ENCODE measurements around the gene TM2D3. TPM values are rescaled to one million over a fixed set of nuclear protein-coding genes. Genes with fewer than 3 reads are reported as not detected.

The TM2D3 gene
- total RNA-seq, 4 donors from 2014 or later, result 46.3 to 57.8 (median 49.7) TPM

DNA sequence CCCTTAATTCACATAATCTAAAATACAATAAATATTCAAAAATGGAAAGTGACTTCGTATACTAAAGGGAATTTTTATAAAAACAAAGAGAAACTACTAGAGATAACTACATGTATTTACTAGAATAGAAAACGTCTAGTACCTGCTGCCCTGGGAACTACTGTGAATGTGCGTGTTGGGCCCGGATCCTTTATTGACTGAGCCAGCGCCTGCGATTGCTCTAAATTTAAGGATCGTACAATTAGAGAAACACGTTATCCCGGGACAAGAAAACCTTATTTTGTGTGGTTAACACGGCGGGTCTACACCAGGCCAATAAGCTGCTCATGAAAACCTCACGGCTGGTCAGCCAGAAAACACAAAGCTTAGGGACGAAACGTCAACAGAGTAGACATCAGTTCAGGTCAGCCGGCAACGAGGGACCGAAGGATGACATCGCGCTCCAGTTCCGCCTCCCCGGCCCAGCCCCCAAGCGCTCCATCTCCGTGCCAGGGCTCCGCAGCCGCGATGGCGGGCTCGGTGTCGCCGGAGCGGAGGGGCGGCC, 555 bp downstream of the TM2D3 start:
- TF ChIP-seq POLR2A (IDR thresholded peaks at IDR 0.05), result no peak
- no peaks in the 10 kb centered on the region for H3K27me3 ChIP-seq
- H3K4me3 ChIP-seq, result peak overlapping the region; percentile 87
- no peak for DNase-seq (ENCODE audit: low spot score in 2 of 2)
- H3K36me3 ChIP-seq, result peaks cover 26% of the 10 kb centered on the region
- peak overlapping the region; percentile 96 for H3K27ac ChIP-seq
- no peaks in the 10 kb centered on the region for H3K9me3 ChIP-seq
- WGBS, result under 1% methylated on average over 21 of the region's 32 CpGs
- peaks cover 33% of the 10 kb centered on the region for H3K4me1 ChIP-seq

DNA sequence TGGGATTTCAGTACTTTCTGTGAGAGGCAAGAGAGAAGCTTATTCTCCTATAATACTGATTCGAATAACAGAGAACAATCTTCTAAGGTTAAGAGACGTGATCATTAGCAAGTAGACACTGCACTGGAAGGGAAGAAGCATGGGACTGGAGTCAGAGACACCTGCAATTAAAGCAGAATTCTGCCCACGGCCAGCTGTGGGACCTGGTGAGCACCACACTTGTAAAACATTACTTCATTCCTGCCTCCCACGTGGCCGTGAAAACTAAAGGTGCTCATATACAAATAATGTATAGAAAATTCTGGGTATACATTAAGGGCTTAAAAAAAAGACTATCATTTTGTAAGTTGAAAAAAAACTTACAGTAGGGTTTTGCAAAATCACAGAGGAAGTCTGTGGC, 2.0 kb downstream of the TM2D3 start:
- Histone ChIP-seq H3K27ac (no peak overlapping the region), H3K27me3 (no peaks in the 10 kb centered on the region), H3K36me3 (peaks cover 33% of the 10 kb centered on the region), H3K4me1 (peaks cover 34% of the 10 kb centered on the region), H3K4me3 (no peak overlapping the region), H3K9me3 (no peaks in the 10 kb centered on the region)
- no peak for TF ChIP-seq POLR2A (IDR thresholded peaks at IDR 0.05)
- no peak for TF ChIP-seq EP300 (IDR thresholded peaks at IDR 0.05)
- no peak for TF ChIP-seq POLR2AphosphoS5 (IDR thresholded peaks at IDR 0.05)
- TF ChIP-seq, protein P1, sequence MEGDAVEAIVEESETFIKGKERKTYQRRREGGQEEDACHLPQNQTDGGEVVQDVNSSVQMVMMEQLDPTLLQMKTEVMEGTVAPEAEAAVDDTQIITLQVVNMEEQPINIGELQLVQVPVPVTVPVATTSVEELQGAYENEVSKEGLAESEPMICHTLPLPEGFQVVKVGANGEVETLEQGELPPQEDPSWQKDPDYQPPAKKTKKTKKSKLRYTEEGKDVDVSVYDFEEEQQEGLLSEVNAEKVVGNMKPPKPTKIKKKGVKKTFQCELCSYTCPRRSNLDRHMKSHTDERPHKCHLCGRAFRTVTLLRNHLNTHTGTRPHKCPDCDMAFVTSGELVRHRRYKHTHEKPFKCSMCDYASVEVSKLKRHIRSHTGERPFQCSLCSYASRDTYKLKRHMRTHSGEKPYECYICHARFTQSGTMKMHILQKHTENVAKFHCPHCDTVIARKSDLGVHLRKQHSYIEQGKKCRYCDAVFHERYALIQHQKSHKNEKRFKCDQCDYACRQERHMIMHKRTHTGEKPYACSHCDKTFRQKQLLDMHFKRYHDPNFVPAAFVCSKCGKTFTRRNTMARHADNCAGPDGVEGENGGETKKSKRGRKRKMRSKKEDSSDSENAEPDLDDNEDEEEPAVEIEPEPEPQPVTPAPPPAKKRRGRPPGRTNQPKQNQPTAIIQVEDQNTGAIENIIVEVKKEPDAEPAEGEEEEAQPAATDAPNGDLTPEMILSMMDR (IDR thresholded peaks at IDR 0.05), result no peak
- DNase-seq (ENCODE audit: low spot score in 2 of 2), result no peak
- 65% methylated on average over 5 of the region's 5 CpGs for WGBS

DNA sequence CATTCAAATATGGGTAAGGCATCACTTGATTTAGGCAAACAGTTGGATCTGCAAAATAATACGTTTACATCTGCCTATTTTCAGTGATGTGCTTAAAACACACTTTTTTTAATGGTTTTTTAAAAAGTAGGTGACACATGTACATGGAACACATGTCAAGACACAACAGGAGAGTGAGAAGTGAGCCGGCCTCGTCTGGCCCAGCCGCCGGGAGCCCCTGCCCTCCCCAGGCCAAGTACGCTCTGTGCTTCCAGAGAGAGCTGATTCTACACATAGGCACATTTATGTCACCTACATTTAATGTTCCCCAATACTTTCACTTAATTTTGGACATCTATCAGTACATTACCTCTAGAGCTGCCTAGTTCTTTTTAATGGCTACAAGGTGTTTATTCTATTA, 3.8 kb downstream of the TM2D3 start:
- H3K36me3 ChIP-seq, result peaks cover 49% of the 10 kb centered on the region
- TF ChIP-seq EP300 (IDR thresholded peaks at IDR 0.05) (no peak), POLR2A (IDR thresholded peaks at IDR 0.05) (no peak), POLR2AphosphoS5 (IDR thresholded peaks at IDR 0.05) (no peak)
- TF ChIP-seq, protein P1 (IDR thresholded peaks at IDR 0.05), result no peak
- no peak overlapping the region for H3K4me3 ChIP-seq
- no peak for DNase-seq (ENCODE audit: low spot score in 2 of 2)
- H3K27me3 ChIP-seq, result no peaks in the 10 kb centered on the region
- H3K4me1 ChIP-seq, result peaks cover 33% of the 10 kb centered on the region
- 95% methylated on average over 6 of the region's 6 CpGs for WGBS
- H3K9me3 ChIP-seq, result no peaks in the 10 kb centered on the region
- H3K27ac ChIP-seq, result no peak overlapping the region

DNA sequence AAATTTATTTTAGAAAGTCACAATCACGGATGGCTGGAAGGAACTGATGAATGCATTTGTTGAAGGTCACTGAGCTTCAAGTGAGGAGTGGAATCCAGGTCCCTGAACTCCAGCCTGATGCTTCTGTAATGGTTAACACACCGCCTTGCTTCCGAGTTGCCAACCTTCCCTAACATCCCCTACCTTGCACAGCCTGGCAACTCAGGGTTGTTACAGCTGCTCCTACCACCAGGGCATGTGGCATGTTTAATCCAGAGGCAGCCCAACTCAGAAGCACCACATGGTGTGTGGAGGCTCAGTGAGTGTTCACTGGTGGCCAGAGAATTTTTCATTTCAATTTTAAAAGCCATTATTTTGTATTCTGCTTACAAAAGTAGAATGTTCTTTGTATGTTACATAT, 4.9 kb downstream of the TM2D3 start:
- Histone ChIP-seq H3K4me1 (peaks cover 26% of the 10 kb centered on the region), H3K9me3 (no peaks in the 10 kb centered on the region), H3K27ac (no peak overlapping the region), H3K27me3 (no peaks in the 10 kb centered on the region), H3K4me3 (no peak overlapping the region), H3K36me3 (peaks cover 59% of the 10 kb centered on the region)
- WGBS, result 88% methylated on average over 3 of the region's 3 CpGs
- TF ChIP-seq, protein P1 (IDR thresholded peaks at IDR 0.05), result no peak
- TF ChIP-seq POLR2AphosphoS5 (IDR thresholded peaks at IDR 0.05) (no peak), POLR2A (IDR thresholded peaks at IDR 0.05) (no peak), EP300 (IDR thresholded peaks at IDR 0.05) (no peak)
- DNase-seq (ENCODE audit: low spot score in 2 of 2), result no peak

DNA sequence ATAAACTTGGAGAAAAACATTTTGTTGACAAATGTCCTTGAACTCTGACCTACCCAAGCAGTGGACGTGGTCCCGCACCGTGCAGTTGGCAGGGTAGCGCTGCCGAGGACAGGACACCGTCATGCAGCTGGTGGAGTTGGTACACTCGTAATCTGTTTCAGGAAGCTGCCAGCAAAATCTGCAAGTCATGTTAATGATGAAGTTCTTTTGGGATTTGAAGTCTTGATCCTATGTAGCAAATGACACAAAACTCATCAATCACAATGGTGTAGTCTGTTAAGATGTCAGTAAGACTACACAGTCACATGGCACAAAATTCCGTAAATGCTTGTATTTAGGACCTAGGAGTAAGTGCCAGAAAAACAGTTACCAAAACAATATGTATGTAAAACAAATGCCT, 5.5 kb downstream of the TM2D3 start:
- no peak overlapping the region for H3K27ac ChIP-seq
- H3K36me3 ChIP-seq, result peaks cover 62% of the 10 kb centered on the region
- no peaks in the 10 kb centered on the region for H3K9me3 ChIP-seq
- peaks cover 26% of the 10 kb centered on the region for H3K4me1 ChIP-seq
- no peak for DNase-seq (ENCODE audit: low spot score in 2 of 2)
- no peaks in the 10 kb centered on the region for H3K27me3 ChIP-seq
- WGBS, result 75% methylated on average over 8 of the region's 8 CpGs
- H3K4me3 ChIP-seq, result no peak overlapping the region
- TF ChIP-seq EP300 (IDR thresholded peaks at IDR 0.05) (no peak), POLR2AphosphoS5 (IDR thresholded peaks at IDR 0.05) (no peak), POLR2A (IDR thresholded peaks at IDR 0.05) (no peak)

DNA sequence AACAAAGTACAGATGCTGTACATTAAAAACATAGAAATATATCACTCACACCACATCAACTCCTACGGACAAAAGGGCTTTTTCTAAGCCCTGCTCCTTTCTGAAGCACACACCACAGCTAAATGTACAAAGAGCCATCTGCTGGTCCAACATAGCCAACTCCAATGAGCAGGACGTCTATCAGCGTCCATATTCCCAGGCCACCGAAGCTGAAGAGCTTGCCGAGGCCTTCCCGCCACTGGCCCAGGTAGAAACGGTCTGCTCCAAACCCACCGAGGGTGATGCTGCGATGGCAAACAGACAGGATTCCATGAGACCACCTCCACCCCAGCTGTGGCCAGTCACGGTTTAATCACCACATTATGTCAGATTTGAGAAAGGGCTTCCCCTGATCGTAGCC, 9.8 kb downstream of the TM2D3 start:
- TF ChIP-seq EP300 (IDR thresholded peaks at IDR 0.05) (no peak), POLR2A (IDR thresholded peaks at IDR 0.05) (no peak), POLR2AphosphoS5 (IDR thresholded peaks at IDR 0.05) (no peak)
- TF ChIP-seq, protein P1 (IDR thresholded peaks at IDR 0.05), result no peak
- H3K4me3 ChIP-seq, result no peak overlapping the region
- 77% methylated on average over 11 of the region's 11 CpGs for WGBS
- peaks cover 5% of the 10 kb centered on the region for H3K4me1 ChIP-seq
- no peak for DNase-seq (ENCODE audit: low spot score in 2 of 2)
- H3K27me3 ChIP-seq, result no peaks in the 10 kb centered on the region
- H3K36me3 ChIP-seq, result peaks cover 63% of the 10 kb centered on the region
- no peak overlapping the region for H3K27ac ChIP-seq
- no peaks in the 10 kb centered on the region for H3K9me3 ChIP-seq
